K562 (cell line): ENCODE data around the gene NINJ2. TPM values are rescaled to one million over a fixed set of nuclear protein-coding genes. Genes with fewer than 3 reads are reported as not detected.

Source experiments
- ATAC-seq: fragments of 200-7000 bp; cut with Tn5 transposase; 3 replicates; pipeline ENCODE4 v1.9.1; 2020; ENCODE audit warnings: moderate library complexity
- BruUV-seq: library from RNA; stranded (reverse); fragments of 400-500 nt; replicated peaks from 2 replicates; lab custom pipeline; 2021; lab: Mats Ljungman, UMichigan
- CTCF ChIA-PET: fragments of 300-600 bp; formaldehyde crosslinking; extraction: SDS; loops from one replicate; lab custom pipeline; 2021; ENCODE audit warnings: low intra/inter-chr PET ratio; lab: Yijun Ruan, JAX
- POLR2A ChIA-PET: fragments of 300-600, 350-650 bp; sonication (Branson Sonifier 250); formaldehyde crosslinking; extraction: SDS; loops from one replicate; lab custom pipeline; 2021; ENCODE audit warnings: antibody characterized with exemption, inconsistent platforms; lab: Yijun Ruan, JAX
- DNase-seq, 4 experiments: peaks; one replicate each; pipeline versions ENCODE4 v3.0.0 to v3.0.0-alpha.2; 2011 to 2018; ENCODE audit warnings: low spot score in 3 of 4, mixed read lengths in 3 of 4; ENCODE audit errors: extremely low read depth in 1 of 4
- FAIRE-seq: peaks from 2 replicates; lab custom pipeline; 2011; peaks lifted over from hg19 to GRCh38; lab: Jason Lieb, UNC
- H2AFZ ChIP-seq: 2 replicates; pipeline ENCODE4 v1.6.0; 2011; ENCODE audit warnings: low read depth, low read length, control low read depth, inconsistent platforms
- H3K27ac ChIP-seq: fragments of 200-600 bp; 3 replicates; pipeline ENCODE4 v1.8.0; 2011; ENCODE audit warnings: low read depth, mild to moderate bottlenecking, control low read depth, inconsistent platforms, low read length, moderate library complexity, mixed read lengths; ENCODE audit errors: extremely low read depth
- H3K27me3 ChIP-seq, 2 experiments: fragments of 300-600 bp in 1 of 2; 2 replicates in 1 of 2; 3 replicates in 1 of 2; pipeline versions ENCODE4 v1.6.0 to v1.8.0; 2011; ENCODE audit warnings: inconsistent platforms in 2 of 2, low read length in 2 of 2, mild to moderate bottlenecking in 1 of 2, mixed read lengths in 1 of 2, moderate library complexity in 1 of 2; ENCODE audit not compliant: control insufficient read depth in 2 of 2, insufficient read depth in 2 of 2
- H3K36me3 ChIP-seq: fragments of 300-600 bp; 3 replicates; pipeline ENCODE4 v1.8.0; 2011; ENCODE audit warnings: mild to moderate bottlenecking, low read length, inconsistent platforms; ENCODE audit not compliant: control insufficient read depth, insufficient read depth
- H3K4me1 ChIP-seq, 2 experiments: fragments of 200-600 bp in 1 of 2; replicated peaks in 1 of 2; 2 replicates in 1 of 2; 3 replicates in 1 of 2; pipeline versions ENCODE4 v1.5.1 to v1.8.0; 2011; ENCODE audit warnings: inconsistent platforms in 2 of 2, low read length in 2 of 2, mild to moderate bottlenecking in 1 of 2, mixed read lengths in 1 of 2, moderate library complexity in 1 of 2; ENCODE audit not compliant: control insufficient read depth in 2 of 2, insufficient read depth in 2 of 2
- H3K4me2 ChIP-seq: 2 replicates; pipeline ENCODE4 v1.6.1; 2011; ENCODE audit warnings: low read length, control low read depth, inconsistent platforms, mixed read lengths; ENCODE audit not compliant: insufficient read depth
- H3K4me3 ChIP-seq: fragments of 200-600 bp; sonication (generic), shearing (Covaris generic); 2 replicates; pipeline ENCODE4 v1.5.1; 2016; ENCODE audit warnings: control low read depth, inconsistent platforms
- H3K79me2 ChIP-seq: fragments of 200-600 bp; 3 replicates; pipeline ENCODE4 v1.8.0; 2011; ENCODE audit warnings: low read length, inconsistent platforms; ENCODE audit not compliant: control insufficient read depth, insufficient read depth
- H3K9ac ChIP-seq, 2 experiments: 2 replicates each; pipeline versions ENCODE4 v1.6.0 to v1.6.1; 2011; ENCODE audit warnings: low read depth in 2 of 2, low read length in 2 of 2, control low read depth in 1 of 2, inconsistent platforms in 1 of 2, mild to moderate bottlenecking in 1 of 2, mixed read lengths in 1 of 2; ENCODE audit not compliant: insufficient read depth in 1 of 2
- H3K9me1 ChIP-seq: one replicate; pipeline ENCODE4 v1.6.0; 2011; ENCODE audit warnings: inconsistent platforms, mild to moderate bottlenecking, low read length, moderate library complexity; ENCODE audit not compliant: control insufficient read depth, insufficient read depth
- H3K9me3 ChIP-seq: replicated peaks from 2 replicates; pipeline ENCODE4 v1.5.1; 2011; ENCODE audit warnings: low read depth, low read length, inconsistent platforms; ENCODE audit not compliant: control insufficient read depth, insufficient read depth
- H4K20me1 ChIP-seq: replicated peaks from 2 replicates; pipeline ENCODE4 v1.6.1; 2011; ENCODE audit warnings: low read length, inconsistent platforms, mixed read lengths; ENCODE audit not compliant: control insufficient read depth, insufficient read depth
- ATF1 ChIP-seq, 2 experiments: fragments of 450-650 bp in 1 of 2; IDR thresholded peaks; 2 replicates each; pipeline ENCODE4 v1.6.1; 2016; ENCODE audit warnings: missing compliant biosample characterization in 1 of 2, missing genetic modification characterization in 1 of 2
- BCOR ChIP-seq: fragments of 450-650 bp; IDR thresholded peaks from 2 replicates; pipeline ENCODE4 v1.6.1; 2016
- CBFA2T2 ChIP-seq: fragments of 450-650 bp; conservative IDR thresholded peaks from 2 replicates; pipeline ENCODE4 v1.6.1; 2017; ENCODE audit warnings: mild to moderate bottlenecking
- KDM1A ChIP-seq, 2 experiments: fragments of 450-650 bp; IDR thresholded peaks; 2 replicates each; pipeline ENCODE4 v1.6.1; 2016; ENCODE audit warnings: mild to moderate bottlenecking in 2 of 2
- MCM7 ChIP-seq, 2 experiments: fragments of 450-650 bp; IDR thresholded peaks; 2 replicates each; pipeline ENCODE4 v1.6.1; 2016 to 2018
- MYBL2 ChIP-seq, 2 experiments: fragments of 450-650 bp in 1 of 2; sonication (generic) in 1 of 2; formaldehyde crosslinking in 1 of 2; IDR thresholded peaks; 2 replicates each; pipeline versions ENCODE4 v1.6.1 to v1.8.1; 2017 to 2022; ENCODE audit warnings: borderline replicate concordance in 1 of 2, inconsistent platforms in 1 of 2, low read depth in 1 of 2, mild to moderate bottlenecking in 1 of 2, missing genetic modification reagents in 1 of 2, moderate library complexity in 1 of 2
- NR2C1 ChIP-seq, 2 experiments: fragments of 450-650 bp; IDR thresholded peaks; 2 replicates each; pipeline ENCODE4 v1.6.1; 2017; ENCODE audit warnings: mild to moderate bottlenecking in 2 of 2, antibody characterized with exemption in 1 of 2, inconsistent platforms in 1 of 2, missing compliant biosample characterization in 1 of 2, missing genetic modification characterization in 1 of 2
- RBM25 ChIP-seq: fragments of 200-400 bp; formaldehyde crosslinking; IDR thresholded peaks from 2 replicates; pipeline ENCODE4 v1.6.1; 2018; ENCODE audit warnings: low read length, low read depth, moderate library complexity; ENCODE audit not compliant: severe bottlenecking
- RREB1 ChIP-seq: fragments of 250-450 bp; sonication (Bioruptor Pico); IDR thresholded peaks from 2 replicates; pipeline ENCODE4 v1.4.0; 2020
- SAP30 ChIP-seq: fragments of 200-600 bp; sonication (generic); IDR thresholded peaks from 2 replicates; pipeline ENCODE4 v1.6.1; 2012; ENCODE audit warnings: borderline replicate concordance, low read depth, mild to moderate bottlenecking, moderate library complexity, low read length, control low read depth, inconsistent platforms; ENCODE audit not compliant: insufficient read depth, poor library complexity, severe bottlenecking
- SMARCB1 ChIP-seq: IDR thresholded peaks from 2 replicates; pipeline ENCODE4 v1.6.1; 2011; ENCODE audit warnings: improper control_type of control experiment, low read depth; ENCODE audit not compliant: insufficient read length
- SPI1 ChIP-seq: IDR thresholded peaks from 2 replicates; pipeline ENCODE4 v1.6.1; 2011; ENCODE audit warnings: low read depth, low read length, control low read depth, borderline replicate concordance
- XRCC5 ChIP-seq: fragments of 200-400 bp; formaldehyde crosslinking; IDR thresholded peaks from 2 replicates; pipeline ENCODE4 v1.6.1; 2017; ENCODE audit warnings: low read depth, mild to moderate bottlenecking, low read length
- ZFP36 ChIP-seq: fragments of 150-350 bp; IDR thresholded peaks from 2 replicates; pipeline ENCODE4 v1.6.1; 2018; ENCODE audit warnings: low read length, low read depth; ENCODE audit not compliant: partially characterized antibody
- ZNF232 ChIP-seq: sonication (generic); formaldehyde crosslinking; IDR thresholded peaks from 2 replicates; pipeline ENCODE4 v1.8.0; 2022; ENCODE audit warnings: mild to moderate bottlenecking, missing genetic modification reagents
- ZNF76 ChIP-seq: fragments of 250-450 bp; sonication (Bioruptor Pico); IDR thresholded peaks from 2 replicates; pipeline ENCODE4 v1.4.0; 2020; ENCODE audit warnings: mild to moderate bottlenecking, moderate library complexity, borderline replicate concordance
- WGBS: fragments of 100-300 bp; shearing (Covaris generic); methylation state at CpG from one replicate; pipeline ENCODE4 v1.1.6; 2016; ENCODE audit warnings: low coverage, mixed read lengths; ENCODE audit not compliant: insufficient coverage; ENCODE audit errors: missing lambda C conversion rate; 5-methylcytosine and 5-hydroxymethylcytosine counted together
- in situ Hi-C: fragments of 300-500 bp; cut with MboI; formaldehyde crosslinking; loops from 4 replicates; pipeline ENCODE4 v1.15.0; 2018; ENCODE audit warnings: inconsistent platforms, mixed read lengths
- intact Hi-C: fragments of 100-400 bp; cut with micrococcal nuclease; formaldehyde crosslinking; loops from 2 replicates; pipeline ENCODE4 v1.14.2; 2022
- polyA plus RNA-seq, 8 experiments: library from polyadenylated mRNA; depleted of rRNA in 4 of 8; stranded (reverse) in 5 of 8; unstranded in 3 of 8; fragments of >200 nt; fragmentation: Nextera tagmentation in 2 of 8; fragmentation: Illumina TruSeq in 1 of 8; extraction: Ambion mirVana in 2 of 8; extraction: Trizol in 1 of 8; gene quantifications; 2 replicates each; pipeline versions ENCODE4 v1.2.1 to v1.2.3, GENCODE V29; 2011 to 2014; ENCODE audit warnings: inconsistent platforms in 1 of 8, missing spikeins in 1 of 8
- total RNA-seq, 7 experiments: library from RNA; depleted of rRNA in 6 of 7; stranded (reverse); fragments of >200 nt in 6 of 7; fragmentation: Illumina TruSeq in 2 of 7; extraction: Trizol in 2 of 7; gene quantifications; 2 replicates each; pipeline versions ENCODE4 v1.2.1 to v1.2.3, GENCODE V29; 2011 to 2021; ENCODE audit warnings: low replicate concordance in 1 of 7

The NINJ2 gene
- total and polyA plus RNA-seq, 9 of the 15 experiments (the other 6 are each of a cell fraction or from before 2014, with no cell fraction given): 2.6 to 16.0 (median 4.5) TPM

- Histone ChIP-seq H3K4me2 (no peak overlapping the region), H2AFZ (no peak overlapping the region), H3K4me3 (no peak overlapping the region), H3K4me1 (peaks cover 28 to 52% of the 10 kb centered on the region in 2 experiments; a peak in 4 of 5 replicates), H3K27me3 (no peaks in the 10 kb centered on the region), H3K9me3 (no peaks in the 10 kb centered on the region), H4K20me1 (no peaks in the 10 kb centered on the region), H3K36me3 (no peaks in the 10 kb centered on the region), H3K27ac (no peak overlapping the region), H3K9ac (no peak overlapping the region), H3K79me2 (no peaks in the 10 kb centered on the region), H3K9me1 (no peaks in the 10 kb centered on the region)
- intact Hi-C loops: loop anchor here (5.0 to 10.0 kb wide), 3 partner anchors 375 to 1032 kb away; partner anchors contain the start of gene RAD52
- DNase-seq: no peak
- BruUV-seq: no TSS peak
- 92% methylated on average over 3 of the region's 3 CpGs for WGBS
- in situ Hi-C loops: loop anchor here (5.0 to 25.0 kb wide), 3 partner anchors 180 to 1015 kb away; partner anchors contain the start of genes FBXL14, RAD52 and WNK1
- ATAC-seq: no peak
- ChIA-PET CTCF (no interaction called here), POLR2A (no interaction called here)
- no peak for FAIRE-seq
- TF ChIP-seq SPI1: no peak
- no peak for TF ChIP-seq RREB1 (CRISPR knock-in tag)
- no peak for TF ChIP-seq ATF1 (CRISPR knock-in tag; IDR thresholded peaks at IDR 0.05)
- no peak for TF ChIP-seq ATF1 (tag; IDR thresholded peaks at IDR 0.05)
- peak in 1 of 2 experiments; percentile 26; a peak in 1 of 4 replicates for TF ChIP-seq KDM1A (IDR thresholded peaks at IDR 0.05)
- TF ChIP-seq ZNF76 (CRISPR knock-in tag): no peak
- peak; percentile 73 for TF ChIP-seq BCOR
- TF ChIP-seq ZNF232 (CRISPR knock-in tag): no peak
- no peak for TF ChIP-seq CBFA2T2
- no peak for TF ChIP-seq XRCC5
- no peak for TF ChIP-seq NR2C1 (IDR thresholded peaks at IDR 0.05)
- no peak for TF ChIP-seq NR2C1 (tag; IDR thresholded peaks at IDR 0.05)
- peak; percentile 72 for TF ChIP-seq RBM25
- TF ChIP-seq MYBL2 (IDR thresholded peaks at IDR 0.05; ENCODE audit: low read depth): no peak
- no peak for TF ChIP-seq MYBL2 (CRISPR knock-in tag; IDR thresholded peaks at IDR 0.05; ENCODE audit: borderline replicate concordance)
- no peak for TF ChIP-seq SAP30
- TF ChIP-seq ZFP36: peak; percentile 39
- TF ChIP-seq MCM7 (IDR thresholded peaks at IDR 0.05): no peak
- no peak for TF ChIP-seq SMARCB1
Observed at GRCh38 chr12:572532-572899, 90.7 kb downstream of the NINJ2 start.
